Skeletal muscle satellite cell (primary cell): ENCODE data around the gene ACOT6.
"Not testable (repeated sequence)": the region's sequence is repeated elsewhere in the genome, so short reads cannot be mapped to it uniquely, and the experiment has no call there.

Experiments used
- H3K27me3 ChIP-seq: 2 replicates; pipeline ENCODE4 v1.7.0; 2013; ENCODE audit warnings: low read length; ENCODE audit not compliant: control insufficient read depth, insufficient read depth
- H3K36me3 ChIP-seq: 2 replicates; pipeline ENCODE4 v1.7.0; 2013; ENCODE audit warnings: mild to moderate bottlenecking, control low read depth, low read length; ENCODE audit not compliant: insufficient read depth
- H3K4me1 ChIP-seq: 2 replicates; pipeline ENCODE4 v1.7.0; 2013; ENCODE audit warnings: low read length; ENCODE audit not compliant: control insufficient read depth, insufficient read depth
- H3K4me2 ChIP-seq: 2 replicates; pipeline ENCODE4 v1.7.0; 2013; ENCODE audit warnings: mild to moderate bottlenecking, low read length
- H3K4me3 ChIP-seq: 2 replicates; pipeline ENCODE4 v1.7.0; 2013; ENCODE audit warnings: low read length
- H3K9ac ChIP-seq: 2 replicates; pipeline ENCODE4 v1.7.0; 2013; ENCODE audit warnings: mild to moderate bottlenecking, low read depth, low read length, moderate library complexity
- H3K9me3 ChIP-seq: replicated peaks from 2 replicates; pipeline ENCODE4 v1.7.0; 2013; ENCODE audit warnings: mild to moderate bottlenecking, control low read depth, low read length

Gene ACOT6

GRCh38 chr14:73633116-73634010 is 21.0 kb downstream of the ACOT6 start:
- H3K4me3 ChIP-seq = peak overlapping the region; percentile 75
- no peaks in the 10 kb centered on the region for H3K27me3 ChIP-seq
- H3K9ac ChIP-seq = peak overlapping the region; percentile 70

GRCh38 chr14:73634011-73634833 is 21.9 kb downstream of the ACOT6 start:
- H3K27me3 ChIP-seq = no peaks in the 10 kb centered on the region
- H3K36me3 ChIP-seq = no peaks in the 10 kb centered on the region
- H3K9ac ChIP-seq = peak overlapping the region; percentile 70
- peak overlapping the region; percentile 75 for H3K4me3 ChIP-seq
- peaks cover 15% of the 10 kb centered on the region for H3K4me1 ChIP-seq
- H3K4me2 ChIP-seq = peak overlapping the region; percentile 96
- H3K9me3 ChIP-seq = no peaks in the 10 kb centered on the region

More at GRCh38 chr14:73633116-73634010, 21.0 kb downstream of the ACOT6 start:
- peaks cover 10% of the 10 kb centered on the region for H3K4me1 ChIP-seq
- H3K4me2 ChIP-seq = peak overlapping the region; percentile 96
- no peaks in the 10 kb centered on the region for H3K36me3 ChIP-seq
- H3K9me3 ChIP-seq = no peaks in the 10 kb centered on the region

- not testable (repeated sequence) for H3K9me3 ChIP-seq, H3K36me3 ChIP-seq, H3K4me3 ChIP-seq, H3K9ac ChIP-seq, H3K4me2 ChIP-seq, H3K27me3 ChIP-seq
- peaks cover 24% of the 10 kb centered on the region for H3K4me1 ChIP-seq
Measured at GRCh38 chr14:73636355-73636754, 24.0 kb downstream of the ACOT6 start.

- Histone ChIP-seq H3K9me3 (no peaks in the 10 kb centered on the region), H3K4me2 (no peak overlapping the region), H3K4me3 (no peak overlapping the region), H3K4me1 (peaks cover 24% of the 10 kb centered on the region), H3K36me3 (no peaks in the 10 kb centered on the region), H3K27me3 (no peaks in the 10 kb centered on the region), H3K9ac (no peak overlapping the region)
Measured at GRCh38 chr14:73637830-73638229, 25.5 kb downstream of the ACOT6 start.

- no peak overlapping the region for H3K4me2 ChIP-seq
- no peaks in the 10 kb centered on the region for H3K27me3 ChIP-seq
- H3K4me1 ChIP-seq = peaks cover 24% of the 10 kb centered on the region
- H3K9me3 ChIP-seq = no peaks in the 10 kb centered on the region
- no peak overlapping the region for H3K9ac ChIP-seq
- no peak overlapping the region for H3K4me3 ChIP-seq
- H3K36me3 ChIP-seq = no peaks in the 10 kb centered on the region
Measured at GRCh38 chr14:73640796-73641365, 28.6 kb downstream of the ACOT6 start.

GRCh38 chr14:73644531-73645247 is 32.4 kb downstream of the ACOT6 start, which contains the start of gene DNAL1:
Gene DNAL1, plus strand, starts transcription at chr14:73644986. Its CDS starts 54 bp downstream, at chr14:73645040.
- no peaks in the 10 kb centered on the region for H3K36me3 ChIP-seq
- peak within 1 kb of the TSS; percentile 90 for H3K4me3 ChIP-seq
- H3K27me3 ChIP-seq = no peaks in the 10 kb centered on the region
- peak within 1 kb of the TSS; percentile 91 for H3K9ac ChIP-seq
- H3K4me1 ChIP-seq = peaks cover 18% of the 10 kb centered on the region
- H3K4me2 ChIP-seq = peak within 1 kb of the TSS; percentile 77
- no peaks in the 10 kb centered on the region for H3K9me3 ChIP-seq

- Histone ChIP-seq H3K4me1 (peaks cover 14% of the 10 kb centered on the region), H3K27me3 (no peaks in the 10 kb centered on the region), H3K9me3 (no peaks in the 10 kb centered on the region), H3K9ac (peak overlapping the region; percentile 91), H3K4me3 (peak overlapping the region; percentile 90), H3K4me2 (peak overlapping the region; percentile 77), H3K36me3 (no peaks in the 10 kb centered on the region)
Measured at GRCh38 chr14:73645248-73645610, 32.9 kb downstream of the ACOT6 start.

- no peak overlapping the region for H3K4me3 ChIP-seq
- no peak overlapping the region for H3K4me2 ChIP-seq
- H3K9ac ChIP-seq = no peak overlapping the region
- peaks cover 5% of the 10 kb centered on the region for H3K36me3 ChIP-seq
- H3K4me1 ChIP-seq = peaks cover under 1% of the 10 kb centered on the region
- no peaks in the 10 kb centered on the region for H3K27me3 ChIP-seq
- no peaks in the 10 kb centered on the region for H3K9me3 ChIP-seq
Measured at GRCh38 chr14:73651005-73651404, 38.7 kb downstream of the ACOT6 start.

- no peaks in the 10 kb centered on the region for H3K9me3 ChIP-seq
- no peak overlapping the region for H3K4me2 ChIP-seq
- no peaks in the 10 kb centered on the region for H3K4me1 ChIP-seq
- H3K9ac ChIP-seq = no peak overlapping the region
- H3K36me3 ChIP-seq = peaks cover 5% of the 10 kb centered on the region
- H3K27me3 ChIP-seq = no peaks in the 10 kb centered on the region
- no peak overlapping the region for H3K4me3 ChIP-seq
Measured at GRCh38 chr14:73655851-73656250, 43.5 kb downstream of the ACOT6 start.

- not testable (repeated sequence) for H3K27me3 ChIP-seq, H3K4me3 ChIP-seq, H3K36me3 ChIP-seq, H3K9ac ChIP-seq, H3K9me3 ChIP-seq, H3K4me2 ChIP-seq
- H3K4me1 ChIP-seq = peaks cover 16% of the 10 kb centered on the region
Measured at GRCh38 chr14:73659202-73659601, 46.9 kb downstream of the ACOT6 start.

GRCh38 chr14:73660511-73660910 is 48.2 kb downstream of the ACOT6 start:
- Histone ChIP-seq H3K4me2 (no peak overlapping the region), H3K4me3 (no peak overlapping the region), H3K36me3 (no peaks in the 10 kb centered on the region), H3K9ac (no peak overlapping the region), H3K9me3 (no peaks in the 10 kb centered on the region), H3K4me1 (peaks cover 16% of the 10 kb centered on the region), H3K27me3 (no peaks in the 10 kb centered on the region)
